Ascending aorta (tissue), 2 donors: ENCODE results near the gene TRIM6. TPM values are rescaled to one million over a fixed set of nuclear protein-coding genes. Genes with fewer than 3 reads are reported as not detected.
"Not testable (repeated sequence)": the region's sequence is repeated elsewhere in the genome, so short reads cannot be mapped to it uniquely, and the experiment has no call there.

Experiments used
- DNase-seq, 2 donors: peaks; one replicate each; pipeline ENCODE4 v3.0.0-alpha.2; 2019; ENCODE audit warnings: low spot score in 2 of 2
- H3K27ac ChIP-seq, 2 donors: fragments of 200-600 bp; sonication (generic); one replicate each; pipeline ENCODE4 v1.5.1; 2016 to 2017; ENCODE audit warnings: mild to moderate bottlenecking in 1 of 2
- H3K27me3 ChIP-seq: fragments of 200-600 bp; sonication (generic); one replicate; pipeline ENCODE4 v1.5.1; 2017
- H3K36me3 ChIP-seq, 2 donors: fragments of 200-600 bp; sonication (generic); one replicate each; pipeline ENCODE4 v1.5.1; 2016
- H3K4me1 ChIP-seq, 2 donors: fragments of 200-600 bp; sonication (generic); one replicate each; pipeline ENCODE4 v1.5.1; 2016 to 2017; ENCODE audit warnings: mild to moderate bottlenecking in 1 of 2
- H3K4me3 ChIP-seq, 2 donors: fragments of 200-600 bp; sonication (generic); one replicate each; pipeline ENCODE4 v1.5.1; 2016 to 2017; ENCODE audit warnings: mild to moderate bottlenecking in 1 of 2
- H3K9me3 ChIP-seq, 2 donors: fragments of 200-600 bp; sonication (generic); one replicate each; pipeline ENCODE4 v1.5.1; 2016
- CTCF ChIP-seq, 3 experiments: fragments of 200-600 bp in 2 of 3; fragments of 450-650 bp in 1 of 3; sonication (generic) in 2 of 3; IDR thresholded peaks; one replicate each; pipeline ENCODE4 v1.5.1; 2016 to 2019; ENCODE audit warnings: antibody characterized with exemption in 3 of 3, mild to moderate bottlenecking in 1 of 3, moderate library complexity in 1 of 3
- intact Hi-C: fragments of 100-400 bp; cut with DNase I; formaldehyde crosslinking; loops from one replicate; pipeline ENCODE4 v1.15.1; 2023
- total RNA-seq: library from RNA; depleted of rRNA; stranded (reverse); fragments of >200 nt; gene quantifications from one replicate; pipeline ENCODE4 v1.1.0, GENCODE V29; 2016

The TRIM6 gene
- total RNA-seq, 1 donor from 2014 or later: 0.64 TPM

- intact Hi-C loops: no loop called here
- no peak for TF ChIP-seq CTCF (IDR thresholded peaks at IDR 0.05)
- Histone ChIP-seq H3K9me3 (no peaks in the 10 kb centered on the region), H3K4me3 (no peak overlapping the region), H3K4me1 (no peaks in the 10 kb centered on the region), H3K36me3 (no peaks in the 10 kb centered on the region), H3K27me3 (no peaks in the 10 kb centered on the region), H3K27ac (no peak overlapping the region)
- no peak for DNase-seq
Observed at GRCh38 chr11:5577101-5577500, 19.3 kb upstream of the TRIM6 start.

GRCh38 chr11:5580577-5580976 lies 15.9 kb upstream of the TRIM6 start, which contains the start of gene OR52B6:
TSS of gene OR52B6 (plus strand) at chr11:5580877. CDS start at chr11:5580877, 0 bp downstream.
- Histone ChIP-seq H3K4me3 (no peak within 1 kb of the TSS), H3K27me3 (no peaks in the 10 kb centered on the region), H3K27ac (no peak within 1 kb of the TSS), H3K4me1 (no peaks in the 10 kb centered on the region), H3K36me3 (no peaks in the 10 kb centered on the region), H3K9me3 (no peaks in the 10 kb centered on the region)
- TF ChIP-seq CTCF (IDR thresholded peaks at IDR 0.05): no peak
- intact Hi-C loops: no loop called here
- DNase-seq: no peak

- Histone ChIP-seq H3K9me3 (no peaks in the 10 kb centered on the region), H3K36me3 (no peaks in the 10 kb centered on the region), H3K27me3 (no peaks in the 10 kb centered on the region), H3K27ac (no peak overlapping the region), H3K4me1 (no peaks in the 10 kb centered on the region), H3K4me3 (no peak overlapping the region)
- TF ChIP-seq CTCF (IDR thresholded peaks at IDR 0.05): no peak
- DNase-seq: no peak
- intact Hi-C loops: no loop called here
Observed at GRCh38 chr11:5581014-5581413, 15.4 kb upstream of the TRIM6 start.

- H3K9me3 ChIP-seq, H3K4me3 ChIP-seq, H3K4me1 ChIP-seq, H3K27ac ChIP-seq, DNase-seq, H3K27me3 ChIP-seq, intact Hi-C loops, H3K36me3 ChIP-seq: not testable (repeated sequence)
Observed at GRCh38 chr11:5584458-5584857, 12.0 kb upstream of the TRIM6 start.

- H3K36me3 ChIP-seq, H3K4me1 ChIP-seq, H3K27me3 ChIP-seq, DNase-seq, H3K4me3 ChIP-seq, H3K27ac ChIP-seq, H3K9me3 ChIP-seq: not testable (repeated sequence)
- intact Hi-C loops: loop anchor here (10.0 kb wide), 1 partner anchor 985 kb away; the partner anchor contains the start of gene TRIM68
Observed at GRCh38 chr11:5589906-5590305, 6.5 kb upstream of the TRIM6 start.

GRCh38 chr11:5591613-5592012 lies 4.8 kb upstream of the TRIM6 start:
- intact Hi-C loops: loop anchor here (10.0 kb wide), 1 partner anchor 987 kb away; the partner anchor contains the start of gene TRIM68
- no peaks in the 10 kb centered on the region for H3K4me1 ChIP-seq
- H3K4me3 ChIP-seq: no peak overlapping the region
- no peak for TF ChIP-seq CTCF (IDR thresholded peaks at IDR 0.05)
- H3K27ac ChIP-seq: no peak overlapping the region
- H3K27me3 ChIP-seq: no peaks in the 10 kb centered on the region
- DNase-seq: no peak
- H3K9me3 ChIP-seq: no peaks in the 10 kb centered on the region
- no peaks in the 10 kb centered on the region for H3K36me3 ChIP-seq

GRCh38 chr11:5592615-5593014 lies 3.8 kb upstream of the TRIM6 start:
- TF ChIP-seq CTCF (IDR thresholded peaks at IDR 0.05): no peak
- no peaks in the 10 kb centered on the region for H3K36me3 ChIP-seq
- intact Hi-C loops: loop anchor here (10.0 kb wide), 1 partner anchor 988 kb away; the partner anchor contains the start of gene TRIM68

More at GRCh38 chr11:5592615-5593014, 3.8 kb upstream of the TRIM6 start:
- Histone ChIP-seq H3K27me3 (no peaks in the 10 kb centered on the region), H3K4me3 (no peak overlapping the region), H3K9me3 (no peaks in the 10 kb centered on the region), H3K27ac (no peak overlapping the region), H3K4me1 (peaks cover 0 to 2% of the 10 kb centered on the region in 2 donors)
- no peak for DNase-seq
